Adrenal gland (tissue), 5 donors: ENCODE data around the gene ACBD6.

Experiments
- CTCF ChIP-seq, 6 experiments: fragments of 450-650 bp in 4 of 6; fragments of 200-600 bp in 2 of 6; sonication (generic) in 1 of 6; IDR thresholded peaks; 1 replicate in 5 of 6; 2 replicates in 1 of 6; pipeline versions ENCODE4 v1.5.1 to v1.8.0; 2016 to 2021; ENCODE audit warnings: antibody characterized with exemption in 6 of 6, mild to moderate bottlenecking in 2 of 6, moderate library complexity in 1 of 6
- POLR2A ChIP-seq, 2 donors: fragments of 450-650 bp; IDR thresholded peaks; one replicate each; pipeline ENCODE4 v1.6.1; 2017; ENCODE audit warnings: antibody characterized with exemption in 2 of 2, mild to moderate bottlenecking in 2 of 2, moderate library complexity in 1 of 2
- donor health status: DM: no; HTN: no; CAD: no.

- TF ChIP-seq CTCF (IDR thresholded peaks at IDR 0.05) (no peak), POLR2A (IDR thresholded peaks at IDR 0.05) (no peak)
These were observed 239.5 kb downstream of the ACBD6 start for GRCh38 chr1:180262628-180263488.
